GM12874 (cell line): ENCODE measurements around the gene ZNF432.

Experiments
- CTCF ChIP-seq: IDR thresholded peaks from 2 replicates; pipeline ENCODE4 v1.5.1; 2011; ENCODE audit warnings: low read depth, mild to moderate bottlenecking, control low read depth, low read length, moderate library complexity; ENCODE audit not compliant: insufficient read depth

Gene ZNF432

GRCh38 chr19:52020506-52020905 lies 28.1 kb downstream of the ZNF432 start:
- no peak for TF ChIP-seq CTCF

- no peak for TF ChIP-seq CTCF
Observed at GRCh38 chr19:52010674-52011073, 38.0 kb downstream of the ZNF432 start.

GRCh38 chr19:52007806-52008557 lies 40.7 kb downstream of the ZNF432 start, which contains the start of gene ZNF615:
Gene ZNF615 (minus strand): TSS chr19:52008211. CDS start chr19:52003711, 4,500 bp downstream.
- no peak for TF ChIP-seq CTCF

GRCh38 chr19:52007451-52007805 lies 41.2 kb downstream of the ZNF432 start:
- no peak for TF ChIP-seq CTCF

GRCh38 chr19:51994048-51994644 lies 54.5 kb downstream of the ZNF432 start:
- TF ChIP-seq CTCF, result no peak

- no peak for TF ChIP-seq CTCF
Observed at GRCh38 chr19:51993422-51993821, 55.2 kb downstream of the ZNF432 start.

- no peak for TF ChIP-seq CTCF
Observed at GRCh38 chr19:51986309-51987291, 62.0 kb downstream of the ZNF432 start, which contains the start of gene ZNF350. Gene ZNF350 (minus strand): TSS chr19:51986840. CDS start chr19:51974360, 12,480 bp downstream.
